Measurements from ENCODE around the gene HNRNPM.

Gene HNRNPM

DNA sequence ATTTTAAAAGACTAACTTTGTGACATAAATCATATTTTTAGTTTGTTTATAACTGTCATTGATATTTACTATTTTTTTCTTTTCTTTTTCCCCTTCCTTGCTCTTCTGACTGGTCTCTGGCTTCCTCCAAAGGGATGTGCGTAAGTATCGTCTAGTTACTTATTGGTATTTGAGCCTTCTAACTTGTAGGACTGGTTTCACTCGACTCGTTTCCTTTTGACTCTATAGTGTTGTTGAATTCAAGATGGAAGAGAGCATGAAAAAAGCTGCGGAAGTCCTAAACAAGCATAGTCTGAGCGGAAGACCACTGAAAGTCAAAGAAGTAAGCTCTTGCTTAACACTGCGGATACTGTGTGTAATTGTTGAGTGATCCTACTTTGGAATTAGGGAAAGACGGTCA, 18.6 kb downstream of the HNRNPM start:
- no peak overlapping the region for H3K4me3 ChIP-seq (ENCODE audit: low read depth, low read length)
- in situ Hi-C loops (cut with HindIII; ENCODE audit: low sequenced_read_pairs): no loop called here
- DNase-seq (ENCODE audit: low read depth): no peak
- TF ChIP-seq, protein P1, sequence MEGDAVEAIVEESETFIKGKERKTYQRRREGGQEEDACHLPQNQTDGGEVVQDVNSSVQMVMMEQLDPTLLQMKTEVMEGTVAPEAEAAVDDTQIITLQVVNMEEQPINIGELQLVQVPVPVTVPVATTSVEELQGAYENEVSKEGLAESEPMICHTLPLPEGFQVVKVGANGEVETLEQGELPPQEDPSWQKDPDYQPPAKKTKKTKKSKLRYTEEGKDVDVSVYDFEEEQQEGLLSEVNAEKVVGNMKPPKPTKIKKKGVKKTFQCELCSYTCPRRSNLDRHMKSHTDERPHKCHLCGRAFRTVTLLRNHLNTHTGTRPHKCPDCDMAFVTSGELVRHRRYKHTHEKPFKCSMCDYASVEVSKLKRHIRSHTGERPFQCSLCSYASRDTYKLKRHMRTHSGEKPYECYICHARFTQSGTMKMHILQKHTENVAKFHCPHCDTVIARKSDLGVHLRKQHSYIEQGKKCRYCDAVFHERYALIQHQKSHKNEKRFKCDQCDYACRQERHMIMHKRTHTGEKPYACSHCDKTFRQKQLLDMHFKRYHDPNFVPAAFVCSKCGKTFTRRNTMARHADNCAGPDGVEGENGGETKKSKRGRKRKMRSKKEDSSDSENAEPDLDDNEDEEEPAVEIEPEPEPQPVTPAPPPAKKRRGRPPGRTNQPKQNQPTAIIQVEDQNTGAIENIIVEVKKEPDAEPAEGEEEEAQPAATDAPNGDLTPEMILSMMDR (IDR thresholded peaks at IDR 0.05; ENCODE audit: low read depth, low read length, missing control alignments): no peak

DNA sequence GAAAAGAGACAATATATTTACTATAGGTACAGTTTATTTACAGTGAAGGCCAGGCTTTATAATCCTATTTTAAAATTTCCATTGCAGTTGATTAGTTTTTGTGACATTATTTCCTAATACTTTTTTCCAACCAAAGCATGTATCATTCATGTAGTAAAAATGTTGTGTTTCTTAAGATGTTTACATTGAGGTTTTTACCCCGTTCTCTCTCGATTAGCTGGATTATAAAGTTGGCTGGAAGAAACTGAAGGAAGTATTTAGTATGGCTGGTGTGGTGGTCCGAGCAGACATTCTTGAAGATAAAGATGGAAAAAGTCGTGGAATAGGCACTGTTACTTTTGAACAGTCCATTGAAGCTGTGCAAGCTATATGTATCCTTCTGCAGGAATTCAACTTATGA, 21.2 kb downstream of the HNRNPM start:
- TF ChIP-seq, protein P1 (IDR thresholded peaks at IDR 0.05; ENCODE audit: low read depth, low read length, missing control alignments): no peak
- DNase-seq (ENCODE audit: low read depth): no peak
- no peak overlapping the region for H3K4me3 ChIP-seq (ENCODE audit: low read depth, low read length)
- in situ Hi-C loops (cut with HindIII; ENCODE audit: low sequenced_read_pairs): no loop called here

DNA sequence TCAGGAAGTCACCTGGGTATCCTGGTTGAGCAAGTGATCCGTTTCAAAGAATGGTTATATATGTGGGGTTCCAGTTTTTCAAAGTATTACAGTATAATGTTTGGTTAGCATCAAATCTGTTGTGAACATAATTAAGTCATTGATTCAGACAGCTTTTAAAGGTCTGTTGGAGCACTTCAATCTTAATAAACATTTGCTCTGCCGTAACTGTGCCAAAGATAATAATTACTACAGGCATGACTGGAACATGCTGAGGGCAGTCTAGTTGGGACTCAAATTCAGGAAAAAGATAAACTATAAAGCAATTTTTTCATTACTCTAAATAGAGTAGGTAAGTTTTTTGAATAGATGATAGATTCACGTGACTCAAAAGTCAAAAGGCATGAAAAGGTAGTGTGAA, 23.3 kb downstream of the HNRNPM start:
- TF ChIP-seq, protein P1 (IDR thresholded peaks at IDR 0.05; ENCODE audit: low read depth, low read length, missing control alignments): no peak
- no peak for DNase-seq (ENCODE audit: low read depth)
- in situ Hi-C loops (cut with HindIII; ENCODE audit: low sequenced_read_pairs): no loop called here
- H3K4me3 ChIP-seq (ENCODE audit: low read depth, low read length): no peak overlapping the region

DNA sequence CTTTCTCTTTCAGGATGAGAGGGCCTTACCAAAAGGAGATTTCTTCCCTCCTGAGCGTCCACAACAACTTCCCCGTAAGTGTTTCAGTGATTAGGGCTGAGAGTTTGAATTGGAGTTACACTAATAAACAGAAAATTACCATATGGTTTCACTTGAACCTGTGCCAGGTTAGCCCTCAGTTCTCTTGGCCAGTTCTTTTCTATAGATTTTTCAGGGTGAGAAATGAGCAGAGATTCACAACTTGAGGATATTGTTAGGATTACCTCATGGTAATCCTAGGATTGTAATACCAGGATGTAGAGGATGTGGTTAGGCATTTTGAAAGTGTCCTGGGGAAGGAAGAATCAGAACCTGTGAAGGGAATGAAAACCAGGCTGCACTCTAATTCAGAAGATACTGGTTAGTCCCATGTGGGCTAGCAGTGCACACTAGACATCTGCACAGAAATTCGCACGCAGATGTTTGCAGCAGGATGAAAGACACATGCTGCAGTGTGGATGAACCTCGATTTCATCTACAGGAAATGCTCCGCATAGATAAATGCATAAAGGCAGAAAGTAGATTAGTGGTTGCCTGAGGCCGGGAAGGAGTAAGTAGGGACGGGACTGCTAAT, 24.1 kb downstream of the HNRNPM start:
- in situ Hi-C loops (cut with HindIII; ENCODE audit: low sequenced_read_pairs): no loop called here
- TF ChIP-seq, protein P1 (IDR thresholded peaks at IDR 0.05; ENCODE audit: low read depth, low read length, missing control alignments): no peak
- DNase-seq (ENCODE audit: low read depth): peak; percentile 43

DNA sequence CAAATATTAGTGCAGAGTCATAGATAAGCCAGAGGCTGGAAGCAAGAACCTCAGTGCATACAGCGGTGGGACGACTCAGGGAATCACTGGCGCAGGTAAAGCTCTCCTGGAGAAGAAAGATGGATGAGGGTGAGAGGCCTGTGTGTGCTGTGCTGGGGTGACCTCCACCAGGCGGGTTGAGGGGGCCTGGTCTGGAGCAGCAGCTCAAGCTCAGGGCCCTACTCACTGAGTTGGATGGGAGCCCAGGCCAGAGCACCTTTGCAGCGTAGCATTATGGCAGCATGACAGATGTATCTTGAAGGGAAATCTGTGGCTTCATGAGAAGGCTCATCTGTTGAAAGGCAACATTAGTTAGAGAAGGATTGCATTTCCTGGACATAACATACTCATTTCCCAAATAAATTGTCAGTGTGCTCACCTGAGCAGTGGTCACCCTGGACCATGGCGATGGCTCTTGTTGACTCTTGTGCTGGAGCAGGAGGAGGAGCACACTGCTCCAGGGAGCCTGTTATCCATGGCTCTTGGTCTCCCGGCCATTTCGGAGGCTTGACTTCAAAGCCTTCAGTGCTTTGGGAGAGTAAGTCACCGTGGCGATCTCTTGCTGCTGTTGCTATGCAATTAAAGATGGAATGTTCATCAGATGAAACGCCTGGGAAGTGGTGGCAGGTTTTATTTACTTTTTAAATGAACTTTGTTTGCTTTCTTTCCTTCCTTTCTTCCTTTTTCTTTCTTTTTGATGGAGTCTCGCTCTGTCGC, 25.0 kb downstream of the HNRNPM start:
- DNase-seq (ENCODE audit: low read depth): no peak
- no peak overlapping the region for H3K4me3 ChIP-seq (ENCODE audit: low read depth, low read length)
- in situ Hi-C loops (cut with HindIII; ENCODE audit: low sequenced_read_pairs): no loop called here
- TF ChIP-seq, protein P1 (IDR thresholded peaks at IDR 0.05; ENCODE audit: low read depth, low read length, missing control alignments): no peak

More for the DNA sequence above, 24.1 kb downstream of the HNRNPM start:
- no peak overlapping the region for H3K4me3 ChIP-seq (ENCODE audit: low read depth, low read length)

DNA sequence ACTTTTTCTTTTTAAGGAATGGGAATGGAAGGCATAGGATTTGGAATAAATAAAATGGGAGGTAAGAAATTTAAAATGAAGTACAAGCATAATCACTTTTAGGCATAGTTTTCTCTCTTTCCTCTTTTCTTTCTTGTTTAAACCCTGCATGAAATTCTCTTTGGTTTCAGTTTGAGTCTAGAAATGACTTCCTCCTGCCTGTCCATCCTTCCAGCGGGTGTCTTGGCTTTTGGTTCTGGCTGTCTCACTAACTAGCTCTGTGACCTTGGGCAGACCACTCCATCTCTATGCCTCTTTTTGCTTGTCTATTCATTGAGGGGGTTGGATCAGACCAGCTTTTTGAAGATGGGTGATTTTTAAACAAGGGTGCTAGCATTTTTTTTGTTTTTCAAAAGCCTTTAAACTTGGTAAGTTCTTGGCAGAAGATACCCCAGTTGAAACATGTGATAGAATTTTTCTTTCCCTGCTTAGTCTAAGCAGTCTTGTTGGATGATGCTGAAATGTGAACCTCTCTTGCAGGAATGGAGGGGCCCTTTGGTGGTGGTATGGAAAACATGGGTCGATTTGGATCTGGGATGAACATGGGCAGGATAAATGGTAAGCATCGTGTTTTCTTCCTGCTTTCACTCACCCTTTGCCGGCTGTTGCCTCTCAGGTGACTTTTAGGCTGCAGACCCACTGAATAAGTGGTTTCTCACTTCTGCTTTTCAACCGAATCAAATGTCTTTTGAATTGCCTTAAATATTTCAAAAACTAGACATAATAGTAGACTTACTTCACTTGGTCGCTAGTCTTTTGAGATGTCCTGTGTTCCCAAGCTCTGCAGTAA, 29.1 kb downstream of the HNRNPM start:
- no peak for DNase-seq (ENCODE audit: low read depth)
- no peak overlapping the region for H3K4me3 ChIP-seq (ENCODE audit: low read depth, low read length)
- in situ Hi-C loops (cut with HindIII; ENCODE audit: low sequenced_read_pairs): no loop called here

More for the DNA sequence above, 29.1 kb downstream of the HNRNPM start:
- TF ChIP-seq, protein P1 (IDR thresholded peaks at IDR 0.05; ENCODE audit: low read depth, low read length, missing control alignments): no peak
